Effector CD4-positive, alpha-beta T cell (primary cell): ENCODE data around the gene SLC24A3.

Experiments used
- DNase-seq: peaks from one replicate; pipeline ENCODE4 v3.0.0-alpha.2; 2020

SLC24A3 gene

GRCh38 chr20:19351542-19351941 lies 139.1 kb downstream of the SLC24A3 start:
- DNase-seq: no peak

GRCh38 chr20:19354950-19355349 lies 142.5 kb downstream of the SLC24A3 start:
- no peak for DNase-seq

- no peak for DNase-seq
Observed at GRCh38 chr20:19361790-19362189, 149.3 kb downstream of the SLC24A3 start.

- no peak for DNase-seq
Observed at GRCh38 chr20:19363476-19363875, 151.0 kb downstream of the SLC24A3 start.

- DNase-seq: no peak
Observed at GRCh38 chr20:19367591-19367990, 155.1 kb downstream of the SLC24A3 start.

- DNase-seq: no peak
Observed at GRCh38 chr20:19368351-19368750, 155.9 kb downstream of the SLC24A3 start.

GRCh38 chr20:19370076-19371075 lies 157.9 kb downstream of the SLC24A3 start:
- no peak for DNase-seq

GRCh38 chr20:19371112-19371511 lies 158.7 kb downstream of the SLC24A3 start:
- no peak for DNase-seq

GRCh38 chr20:19374216-19374615 lies 161.8 kb downstream of the SLC24A3 start:
- DNase-seq: no peak

GRCh38 chr20:19375395-19375794 lies 163.0 kb downstream of the SLC24A3 start:
- no peak for DNase-seq

- no peak for DNase-seq
Observed at GRCh38 chr20:19375801-19376200, 163.4 kb downstream of the SLC24A3 start.

GRCh38 chr20:19376451-19377229 lies 164.2 kb downstream of the SLC24A3 start:
- no peak for DNase-seq

- DNase-seq: no peak
Observed at GRCh38 chr20:19378058-19378457, 165.6 kb downstream of the SLC24A3 start.

GRCh38 chr20:19380211-19380610 lies 167.8 kb downstream of the SLC24A3 start:
- DNase-seq: no peak

GRCh38 chr20:19381947-19382346 lies 169.5 kb downstream of the SLC24A3 start:
- no peak for DNase-seq

- DNase-seq: no peak
Observed at GRCh38 chr20:19382386-19383340, 170.2 kb downstream of the SLC24A3 start.

- DNase-seq: no peak
Observed at GRCh38 chr20:19384940-19385339, 172.5 kb downstream of the SLC24A3 start.

GRCh38 chr20:19387251-19387650 lies 174.8 kb downstream of the SLC24A3 start:
- no peak for DNase-seq

- no peak for DNase-seq
Observed at GRCh38 chr20:19392344-19393130, 180.1 kb downstream of the SLC24A3 start.

GRCh38 chr20:19396460-19397081 lies 184.1 kb downstream of the SLC24A3 start:
- DNase-seq: no peak

GRCh38 chr20:19397226-19397625 lies 184.8 kb downstream of the SLC24A3 start:
- DNase-seq: no peak
